OCI-LY7 (cell line): Measurements from ENCODE around the gene KHSRP. TPM values are rescaled to one million over a fixed set of nuclear protein-coding genes. Genes with fewer than 3 reads are reported as not detected.

Experiments
- BruUV-seq: library from RNA; stranded (reverse); fragments of 400-500 nt; replicated peaks from 2 replicates; lab custom pipeline; 2021; lab: Mats Ljungman, UMichigan
- CTCF ChIA-PET: fragments of 300-600 bp; sonication (Branson Sonifier 250); formaldehyde crosslinking; loops from one replicate; lab custom pipeline; 2022; ENCODE audit warnings: antibody characterized with exemption; ENCODE audit not compliant: unreplicated experiment; lab: Charles Lee
- POLR2A ChIA-PET: fragments of 300-600 bp; sonication (Branson Sonifier 250); formaldehyde crosslinking; loops from one replicate; lab custom pipeline; 2022; ENCODE audit warnings: antibody characterized with exemption; lab: Charles Lee
- DNase-seq: peaks from one replicate; pipeline ENCODE4 v3.0.0-alpha.2; 2015; ENCODE audit warnings: low spot score
- H2AFZ ChIP-seq: fragments of 200-600 bp; sonication (generic), shearing (Covaris generic); 2 replicates; pipeline ENCODE4 v1.6.1; 2014; ENCODE audit warnings: mild to moderate bottlenecking, antibody characterized with exemption, low read length, moderate library complexity
- H3K27ac ChIP-seq: fragments of 200-600 bp; sonication (generic); 2 replicates; pipeline ENCODE4 v1.5.1; 2014; ENCODE audit warnings: mixed run types, low read depth, mild to moderate bottlenecking, moderate library complexity, low read length, inconsistent platforms; ENCODE audit not compliant: poor library complexity, severe bottlenecking
- H3K36me3 ChIP-seq: fragments of 200-600 bp; sonication (generic); 2 replicates; pipeline ENCODE4 v1.6.1; 2014; ENCODE audit warnings: mild to moderate bottlenecking, antibody characterized with exemption, low read length, moderate library complexity, mixed read lengths; ENCODE audit not compliant: insufficient read depth
- H3K4me1 ChIP-seq: fragments of 200-600 bp; sonication (generic); 2 replicates; pipeline ENCODE4 v1.5.1; 2014; ENCODE audit warnings: mild to moderate bottlenecking, low read length; ENCODE audit not compliant: insufficient read depth, poor library complexity, severe bottlenecking
- H3K4me2 ChIP-seq: fragments of 200-600 bp; sonication (generic); 2 replicates; pipeline ENCODE4 v1.6.1; 2014; ENCODE audit warnings: mild to moderate bottlenecking, low read length
- H3K4me3 ChIP-seq: fragments of 200-600 bp; sonication (generic); 2 replicates; pipeline ENCODE4 v1.5.1; 2014; ENCODE audit warnings: mild to moderate bottlenecking, low read depth, low read length; ENCODE audit not compliant: poor library complexity, severe bottlenecking
- H3K79me2 ChIP-seq: fragments of 200-600 bp; sonication (generic); 2 replicates; pipeline ENCODE4 v1.6.1; 2016; ENCODE audit warnings: low read depth, mild to moderate bottlenecking, low read length, moderate library complexity, mixed read lengths; ENCODE audit not compliant: insufficient read depth
- H3K9me2 ChIP-seq: fragments of 200-600 bp; sonication (generic); 2 replicates; pipeline ENCODE4 v1.6.1; 2016; ENCODE audit warnings: mild to moderate bottlenecking, low read length, mixed read lengths; ENCODE audit not compliant: insufficient read depth
- H3K9me3 ChIP-seq: fragments of 200-600 bp; sonication (generic); 2 replicates; pipeline ENCODE4 v1.6.1; 2014; ENCODE audit warnings: mild to moderate bottlenecking, mixed run types, low read length, mixed read lengths
- H4K20me1 ChIP-seq: fragments of 200-600 bp; sonication (generic); 2 replicates; pipeline ENCODE4 v1.6.1; 2014; ENCODE audit warnings: mild to moderate bottlenecking, antibody characterized with exemption, low read length, moderate library complexity, mixed read lengths; ENCODE audit not compliant: insufficient read depth
- CTCF ChIP-seq: fragments of 200-600 bp; sonication (generic); conservative IDR thresholded peaks from 2 replicates; pipeline ENCODE4 v1.5.1; 2014; ENCODE audit warnings: mild to moderate bottlenecking, antibody characterized with exemption, low read length, moderate library complexity, mixed read lengths
- EZH2phosphoT487 ChIP-seq: fragments of 200-600 bp; sonication (generic); IDR thresholded peaks from 2 replicates; pipeline ENCODE4 v1.6.1; 2018; ENCODE audit warnings: low read depth, borderline replicate concordance, mild to moderate bottlenecking, mixed run types, antibody characterized with exemption, low read length, moderate library complexity, mixed read lengths
- intact Hi-C: fragments of 100-400 bp; cut with micrococcal nuclease; formaldehyde crosslinking; loops from one replicate; pipeline ENCODE4 v1.10.0; 2022; ENCODE audit not compliant: unreplicated experiment
- total RNA-seq, 2 experiments: library from RNA; depleted of rRNA in 1 of 2; stranded (reverse); fragments of >200 nt in 1 of 2; shearing (Covaris generic) in 1 of 2; gene quantifications; 2 replicates each; pipeline ENCODE4 v1.2.3, GENCODE V29; 2014 to 2022

Gene KHSRP
- total RNA-seq, 2 experiments from 2014 or later, result 255 to 499 TPM

GRCh38 chr19:6465006-6465405 is 40.4 kb upstream of the KHSRP start:
- ChIA-PET CTCF (no interaction called here), POLR2A (no interaction called here)
- H2AFZ ChIP-seq, result no peak overlapping the region
- no peak overlapping the region for H3K4me2 ChIP-seq
- no peak overlapping the region for H3K4me3 ChIP-seq
- intact Hi-C loops, result no loop called here
- H3K9me2 ChIP-seq, result no peaks in the 10 kb centered on the region
- H3K27ac ChIP-seq, result no peak overlapping the region
- H4K20me1 ChIP-seq, result no peaks in the 10 kb centered on the region
- H3K79me2 ChIP-seq, result no peaks in the 10 kb centered on the region
- peaks cover 6% of the 10 kb centered on the region for H3K4me1 ChIP-seq
- DNase-seq, result no peak
- no TSS peak for BruUV-seq
- H3K36me3 ChIP-seq, result peaks cover 10% of the 10 kb centered on the region
- no peak for TF ChIP-seq EZH2phosphoT487
- TF ChIP-seq CTCF, result no peak
- no peaks in the 10 kb centered on the region for H3K9me3 ChIP-seq

DNA sequence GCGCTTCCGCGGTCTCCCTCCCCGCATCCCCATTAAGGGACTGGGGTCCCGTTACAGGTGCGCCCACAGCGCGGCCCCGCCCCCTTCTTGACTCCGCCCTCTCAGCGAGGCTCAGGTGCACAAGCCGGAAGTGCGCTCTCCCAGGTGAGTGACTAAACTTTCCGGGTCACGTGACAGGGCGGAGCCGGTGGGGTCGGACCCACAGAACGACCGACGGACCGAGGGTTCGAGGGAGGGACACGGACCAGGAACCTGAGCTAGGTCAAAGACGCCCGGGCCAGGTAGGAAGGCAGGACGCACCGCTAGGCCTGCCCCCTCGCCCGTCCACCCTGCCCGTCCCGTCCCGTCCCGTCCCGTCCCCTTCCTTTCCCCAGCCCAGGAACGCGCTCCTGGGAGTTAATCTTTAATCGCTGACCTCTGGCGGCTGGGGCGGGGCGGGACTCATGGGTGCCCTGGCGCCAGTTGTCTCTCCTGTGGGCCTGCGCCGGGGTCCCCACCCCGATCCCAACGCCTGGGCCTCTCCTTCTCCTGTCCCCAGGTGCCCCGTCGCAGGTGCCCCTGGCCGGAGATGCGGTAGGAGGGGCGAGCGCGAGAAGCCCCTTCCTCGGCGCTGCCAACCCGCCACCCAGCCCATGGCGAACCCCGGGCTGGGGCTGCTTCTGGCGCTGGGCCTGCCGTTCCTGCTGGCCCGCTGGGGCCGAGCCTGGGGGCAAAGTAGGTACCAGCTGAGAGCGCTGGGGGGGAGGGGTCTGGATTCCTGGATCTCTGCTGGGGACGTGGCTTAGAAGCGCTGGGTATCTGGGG is 39.7 kb upstream of the KHSRP start, which contains the start of gene CRB3:
Gene CRB3 (plus strand): TSS at position 202 of the 804 bp plus-strand sequence. CDS start 431 bp downstream, at position 633.
- CTCF ChIA-PET, result no interaction called here

More for the DNA sequence above, 39.7 kb upstream of the KHSRP start, which contains the start of gene CRB3:
- POLR2A ChIA-PET, result no interaction called here
- TF ChIP-seq EZH2phosphoT487, result no peak
- TF ChIP-seq CTCF, result no peak
- H3K36me3 ChIP-seq, result peaks cover 4% of the 10 kb centered on the region; the same call in 1 of the 2 replicates
- no TSS peak for BruUV-seq
- intact Hi-C loops, result loop anchor here (5.0 kb wide), 1 partner anchor 138 kb away; no protein-coding TSS in a partner anchor
- no peaks in the 10 kb centered on the region for H3K9me2 ChIP-seq
- H2AFZ ChIP-seq, result no peak within 1 kb of the TSS
- peaks cover under 1% of the 10 kb centered on the region; the same call in 1 of the 2 replicates for H3K79me2 ChIP-seq
- no peak within 1 kb of the TSS for H3K4me2 ChIP-seq
- H3K27ac ChIP-seq, result no peak within 1 kb of the TSS
- no peak within 1 kb of the TSS for H3K4me3 ChIP-seq
- no peaks in the 10 kb centered on the region for H3K9me3 ChIP-seq
- H3K4me1 ChIP-seq, result peaks cover 6% of the 10 kb centered on the region
- DNase-seq, result no peak
- H4K20me1 ChIP-seq, result no peaks in the 10 kb centered on the region
